Astrocyte (in vitro differentiated cells and primary cell): ENCODE results near the gene ZNF649. TPM values are rescaled to one million over a fixed set of nuclear protein-coding genes. Genes with fewer than 3 reads are reported as not detected.

ENCODE experiments used
- DNase-seq: peaks from one replicate; pipeline ENCODE4 v3.0.0-alpha.2; 2010; ENCODE audit warnings: low read depth
- FAIRE-seq: peaks from 2 replicates; lab custom pipeline; 2011; peaks lifted over from hg19 to GRCh38; lab: Jason Lieb, UNC
- H2AFZ ChIP-seq: 2 replicates; pipeline ENCODE4 v1.6.0; 2012; ENCODE audit warnings: low read depth, low read length, inconsistent platforms
- H3K27ac ChIP-seq: 2 replicates; pipeline ENCODE4 v1.5.1; 2011; ENCODE audit warnings: low read depth, low read length, inconsistent platforms
- H3K27me3 ChIP-seq: 2 replicates; pipeline ENCODE4 v1.6.0; 2011; ENCODE audit warnings: low read length, inconsistent platforms; ENCODE audit not compliant: insufficient read depth
- H3K36me3 ChIP-seq: 2 replicates; pipeline ENCODE4 v1.5.1; 2011; ENCODE audit warnings: low read length, inconsistent platforms; ENCODE audit not compliant: insufficient read depth
- H3K4me1 ChIP-seq: 2 replicates; pipeline ENCODE4 v1.5.1; 2011; ENCODE audit warnings: low read length, inconsistent platforms; ENCODE audit not compliant: insufficient read depth
- H3K4me2 ChIP-seq: 2 replicates; pipeline ENCODE4 v1.6.0; 2012; ENCODE audit warnings: low read length, inconsistent platforms
- H3K4me3 ChIP-seq: 2 replicates; pipeline ENCODE4 v1.5.1; 2011; ENCODE audit warnings: low read depth, mild to moderate bottlenecking, low read length, inconsistent platforms; ENCODE audit not compliant: insufficient read depth
- H3K79me2 ChIP-seq: 2 replicates; pipeline ENCODE4 v1.6.0; 2012; ENCODE audit warnings: mild to moderate bottlenecking, low read length, inconsistent platforms; ENCODE audit not compliant: insufficient read depth
- H3K9ac ChIP-seq: 2 replicates; pipeline ENCODE4 v1.6.0; 2012; ENCODE audit warnings: mild to moderate bottlenecking, low read length, inconsistent platforms
- H3K9me3 ChIP-seq: 2 replicates; pipeline ENCODE4 v1.5.1; 2012; ENCODE audit warnings: low read depth, mild to moderate bottlenecking, low read length, inconsistent platforms; ENCODE audit not compliant: insufficient read depth
- H4K20me1 ChIP-seq: 2 replicates; pipeline ENCODE4 v1.6.0; 2012; ENCODE audit warnings: low read length, inconsistent platforms; ENCODE audit not compliant: insufficient read depth
- H3K27ac Mint-ChIP-seq: one replicate; pipeline ENCODE4 v1.8.0; 2021; ENCODE audit warnings: mild to moderate bottlenecking, mixed read lengths; ENCODE audit not compliant: unreplicated experiment
- H3K27me3 Mint-ChIP-seq: one replicate; pipeline ENCODE4 v1.8.0; 2021; ENCODE audit warnings: low read depth, mixed read lengths; ENCODE audit not compliant: unreplicated experiment
- H3K36me3 Mint-ChIP-seq: one replicate; pipeline ENCODE4 v1.8.0; 2021; ENCODE audit warnings: low read depth, mixed read lengths; ENCODE audit not compliant: unreplicated experiment
- H3K4me1 Mint-ChIP-seq: one replicate; pipeline ENCODE4 v1.8.0; 2021; ENCODE audit warnings: low read depth, mixed read lengths; ENCODE audit not compliant: unreplicated experiment
- H3K4me3 Mint-ChIP-seq: one replicate; pipeline ENCODE4 v1.8.0; 2021; ENCODE audit warnings: mild to moderate bottlenecking, moderate library complexity, mixed read lengths; ENCODE audit not compliant: unreplicated experiment
- H3K9me3 Mint-ChIP-seq: one replicate; pipeline ENCODE4 v1.8.0; 2021; ENCODE audit warnings: mild to moderate bottlenecking, mixed read lengths; ENCODE audit not compliant: unreplicated experiment
- CTCF ChIP-seq: IDR thresholded peaks from 2 replicates; pipeline ENCODE4 v1.5.1; 2011; ENCODE audit warnings: low read depth, mild to moderate bottlenecking, inconsistent platforms, low read length, moderate library complexity; ENCODE audit not compliant: insufficient read depth
- EZH2 ChIP-seq: IDR thresholded peaks from 2 replicates; pipeline ENCODE4 v1.6.1; 2012; ENCODE audit warnings: mild to moderate bottlenecking, low read length, inconsistent platforms; ENCODE audit not compliant: insufficient read depth
- total RNA-seq: library from RNA; stranded (reverse); gene quantifications from 2 replicates; pipeline ENCODE4 v1.2.1, GENCODE V29; 2021

Gene ZNF649
- total RNA-seq, 1 donor from 2014 or later, result 13.8 TPM

- peak; percentile 63 for FAIRE-seq
- peaks cover 47% of the 10 kb centered on the region for H3K9me3 Mint-ChIP-seq
Observed at GRCh38 chr19:51926784-51927741, 22.2 kb upstream of the ZNF649 start, which contains the start of gene ZNF613. ZNF613 (plus strand) TSS chr19:51927472; CDS start chr19:51936221, 8,749 bp downstream.

GRCh38 chr19:51926426-51926783, 21.6 kb upstream of the ZNF649 start:
- Histone ChIP-seq H3K4me3 (peak overlapping the region; percentile 91), H3K36me3 (peaks cover 5% of the 10 kb centered on the region), H3K79me2 (peaks cover 13% of the 10 kb centered on the region), H3K4me2 (peak overlapping the region; percentile 88), H3K9me3 (peaks cover 18% of the 10 kb centered on the region), H2AFZ (peak overlapping the region; percentile 99), H4K20me1 (no peaks in the 10 kb centered on the region), H3K4me1 (no peaks in the 10 kb centered on the region), H3K27me3 (no peaks in the 10 kb centered on the region), H3K9ac (peak overlapping the region; percentile 87), H3K27ac (no peak overlapping the region)
- Mint-ChIP-seq H3K4me1 (peaks cover 4% of the 10 kb centered on the region), H3K27ac (no peak overlapping the region), H3K9me3 (peaks cover 50% of the 10 kb centered on the region), H3K27me3 (no peaks in the 10 kb centered on the region), H3K36me3 (peaks cover 29% of the 10 kb centered on the region), H3K4me3 (peak overlapping the region; percentile 100)
- TF ChIP-seq EZH2 (no peak), CTCF (no peak)
- FAIRE-seq, result no peak
- no peak for DNase-seq

More at GRCh38 chr19:51926784-51927741, 22.2 kb upstream of the ZNF649 start, which contains the start of gene ZNF613:
- no peaks in the 10 kb centered on the region for H3K4me1 ChIP-seq
- H3K9me3 ChIP-seq, result peaks cover 12% of the 10 kb centered on the region
- peak within 1 kb of the TSS; percentile 99 for H2AFZ ChIP-seq
- peak; percentile 94 for DNase-seq
- peak within 1 kb of the TSS; percentile 87 for H3K9ac ChIP-seq
- peaks cover 5% of the 10 kb centered on the region for H3K36me3 ChIP-seq
- peaks cover 4% of the 10 kb centered on the region for H3K4me1 Mint-ChIP-seq
- peak within 1 kb of the TSS; percentile 100 for H3K4me3 Mint-ChIP-seq
- peaks cover 31% of the 10 kb centered on the region for H3K36me3 Mint-ChIP-seq
- no peak for TF ChIP-seq EZH2
- TF ChIP-seq CTCF, result no peak
- no peaks in the 10 kb centered on the region for H4K20me1 ChIP-seq
- H3K27ac Mint-ChIP-seq, result peak within 1 kb of the TSS; percentile 99
- H3K4me2 ChIP-seq, result peak within 1 kb of the TSS; percentile 88
- H3K4me3 ChIP-seq, result peak within 1 kb of the TSS; percentile 91
- no peaks in the 10 kb centered on the region for H3K27me3 ChIP-seq
- H3K27ac ChIP-seq, result peak within 1 kb of the TSS; percentile 69
- peaks cover 13% of the 10 kb centered on the region for H3K79me2 ChIP-seq
- no peaks in the 10 kb centered on the region for H3K27me3 Mint-ChIP-seq
